Activated T-cell treated with anti-CD3 and anti-CD28 coated beads, Interleukin-2, amount 50 U/mL, for 1 hour (primary cell): ENCODE measurements around the gene SYF2.
A peak's percentile ranks its signal among the peaks of the same experiment; 100 is the strongest.
"Not testable (repeated sequence)": the region's sequence is repeated elsewhere in the genome, so short reads cannot be mapped to it uniquely, and the experiment has no call there.

ENCODE experiments used
- DNase-seq: peaks from one replicate; pipeline ENCODE4 v3.0.0-alpha.2; 2020

Gene SYF2

GRCh38 chr1:25245809-25246599 is 13.7 kb upstream of the SYF2 start:
- no peak for DNase-seq

- DNase-seq: no peak
Measured at GRCh38 chr1:25245393-25245792, 13.1 kb upstream of the SYF2 start.

GRCh38 chr1:25243907-25244306 is 11.6 kb upstream of the SYF2 start:
- DNase-seq: no peak

- peak; percentile 85 for DNase-seq
Measured at GRCh38 chr1:25239681-25240541, 7.6 kb upstream of the SYF2 start.

- DNase-seq: no peak
Measured at GRCh38 chr1:25238046-25238445, 5.7 kb upstream of the SYF2 start.

- not testable (repeated sequence) for DNase-seq
Measured at GRCh38 chr1:25236261-25236660, 4.0 kb upstream of the SYF2 start.

GRCh38 chr1:25235411-25235810 is 3.1 kb upstream of the SYF2 start:
- DNase-seq: not testable (repeated sequence)

GRCh38 chr1:25232866-25233784 is 823 bp upstream of the SYF2 start:
- peak; percentile 48 for DNase-seq

GRCh38 chr1:25223471-25223870 is 8.8 kb downstream of the SYF2 start:
- no peak for DNase-seq

- DNase-seq: no peak
Measured at GRCh38 chr1:25222606-25223005, 9.7 kb downstream of the SYF2 start.

- no peak for DNase-seq
Measured at GRCh38 chr1:25220666-25221065, 11.6 kb downstream of the SYF2 start.

GRCh38 chr1:25219661-25220251 is 12.5 kb downstream of the SYF2 start:
- DNase-seq: no peak

GRCh38 chr1:25217598-25218232 is 14.6 kb downstream of the SYF2 start:
- no peak for DNase-seq

GRCh38 chr1:25217015-25217414 is 15.3 kb downstream of the SYF2 start:
- no peak for DNase-seq

GRCh38 chr1:25216123-25216522 is 16.2 kb downstream of the SYF2 start:
- DNase-seq: no peak

- DNase-seq: no peak
Measured at GRCh38 chr1:25212725-25213124, 19.6 kb downstream of the SYF2 start.

- no peak for DNase-seq
Measured at GRCh38 chr1:25210728-25211127, 21.6 kb downstream of the SYF2 start.

GRCh38 chr1:25209516-25209915 is 22.8 kb downstream of the SYF2 start:
- no peak for DNase-seq

- DNase-seq: no peak
Measured at GRCh38 chr1:25208561-25209222, 23.6 kb downstream of the SYF2 start.

- no peak for DNase-seq
Measured at GRCh38 chr1:25208092-25208491, 24.2 kb downstream of the SYF2 start.

GRCh38 chr1:25206201-25206600 is 26.1 kb downstream of the SYF2 start:
- no peak for DNase-seq

- DNase-seq: no peak
Measured at GRCh38 chr1:25205786-25206185, 26.5 kb downstream of the SYF2 start.
